GM12864 (cell line): ENCODE measurements around the gene KCNN3.

ENCODE experiments used
- DNase-seq: peaks from one replicate; pipeline ENCODE4 v3.0.0-alpha.2; 2011; ENCODE audit warnings: low read depth
- H3K4me3 ChIP-seq: 2 replicates; pipeline ENCODE4 v1.5.1; 2011; ENCODE audit warnings: mild to moderate bottlenecking, low read depth, low read length, control low read depth
- TF ChIP-seq, protein P1 (sequence below): IDR thresholded peaks from 2 replicates; pipeline ENCODE4 v1.5.1; 2011; ENCODE audit warnings: low read depth, mild to moderate bottlenecking, moderate library complexity, low read length, control low read depth, inconsistent platforms; ENCODE audit errors: missing control alignments

KCNN3 gene

GRCh38 chr1:154806333-154806732 is 63.7 kb downstream of the KCNN3 start:
- TF ChIP-seq, protein P1, sequence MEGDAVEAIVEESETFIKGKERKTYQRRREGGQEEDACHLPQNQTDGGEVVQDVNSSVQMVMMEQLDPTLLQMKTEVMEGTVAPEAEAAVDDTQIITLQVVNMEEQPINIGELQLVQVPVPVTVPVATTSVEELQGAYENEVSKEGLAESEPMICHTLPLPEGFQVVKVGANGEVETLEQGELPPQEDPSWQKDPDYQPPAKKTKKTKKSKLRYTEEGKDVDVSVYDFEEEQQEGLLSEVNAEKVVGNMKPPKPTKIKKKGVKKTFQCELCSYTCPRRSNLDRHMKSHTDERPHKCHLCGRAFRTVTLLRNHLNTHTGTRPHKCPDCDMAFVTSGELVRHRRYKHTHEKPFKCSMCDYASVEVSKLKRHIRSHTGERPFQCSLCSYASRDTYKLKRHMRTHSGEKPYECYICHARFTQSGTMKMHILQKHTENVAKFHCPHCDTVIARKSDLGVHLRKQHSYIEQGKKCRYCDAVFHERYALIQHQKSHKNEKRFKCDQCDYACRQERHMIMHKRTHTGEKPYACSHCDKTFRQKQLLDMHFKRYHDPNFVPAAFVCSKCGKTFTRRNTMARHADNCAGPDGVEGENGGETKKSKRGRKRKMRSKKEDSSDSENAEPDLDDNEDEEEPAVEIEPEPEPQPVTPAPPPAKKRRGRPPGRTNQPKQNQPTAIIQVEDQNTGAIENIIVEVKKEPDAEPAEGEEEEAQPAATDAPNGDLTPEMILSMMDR = no peak
- DNase-seq = no peak
- no peak overlapping the region for H3K4me3 ChIP-seq

DNA sequence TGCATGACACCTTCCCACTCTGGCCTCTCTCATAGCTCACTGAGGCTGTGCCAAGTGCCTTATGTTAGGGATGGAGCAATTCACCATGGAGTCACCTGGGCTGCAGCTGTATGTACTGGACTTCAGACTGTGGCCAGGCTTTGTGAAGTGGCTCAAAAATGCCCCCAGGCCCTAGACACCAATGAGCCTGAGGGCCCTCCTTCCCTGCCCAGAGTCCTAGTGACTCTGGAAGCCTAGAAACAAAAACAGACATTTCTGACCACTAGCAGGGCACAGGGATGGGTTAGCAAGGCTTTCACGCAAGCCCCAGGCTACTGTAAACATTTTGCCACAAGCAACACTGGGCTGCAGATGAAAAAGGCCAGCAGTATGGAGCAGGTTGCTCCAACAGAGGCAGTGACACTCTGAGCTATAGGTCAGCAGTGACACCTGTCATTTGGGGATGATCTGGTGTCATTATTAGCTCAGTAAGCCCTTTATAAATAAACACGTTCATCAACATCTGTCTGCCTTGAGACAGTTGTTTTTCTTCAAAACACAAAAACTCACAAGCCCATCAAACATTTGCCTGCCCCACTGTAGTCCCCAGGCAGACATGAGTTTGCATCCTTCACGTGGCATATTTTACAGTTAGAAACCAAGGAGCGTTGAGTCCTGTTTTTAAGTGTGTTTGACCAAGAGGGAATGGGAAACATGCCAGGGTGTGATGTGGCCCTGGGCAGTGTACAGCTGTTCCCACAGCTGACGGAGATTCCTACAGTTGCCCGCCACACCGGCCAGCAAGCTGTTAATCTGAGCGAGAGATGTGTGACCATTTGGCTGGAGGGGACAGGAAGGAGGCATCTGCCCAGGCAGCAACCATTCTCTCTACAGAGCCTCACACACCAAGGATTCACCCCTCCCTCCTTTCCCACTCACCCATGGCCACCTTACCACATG is 66.8 kb downstream of the KCNN3 start:
- TF ChIP-seq, protein P1 = no peak
- DNase-seq = no peak
- H3K4me3 ChIP-seq = no peak overlapping the region

DNA sequence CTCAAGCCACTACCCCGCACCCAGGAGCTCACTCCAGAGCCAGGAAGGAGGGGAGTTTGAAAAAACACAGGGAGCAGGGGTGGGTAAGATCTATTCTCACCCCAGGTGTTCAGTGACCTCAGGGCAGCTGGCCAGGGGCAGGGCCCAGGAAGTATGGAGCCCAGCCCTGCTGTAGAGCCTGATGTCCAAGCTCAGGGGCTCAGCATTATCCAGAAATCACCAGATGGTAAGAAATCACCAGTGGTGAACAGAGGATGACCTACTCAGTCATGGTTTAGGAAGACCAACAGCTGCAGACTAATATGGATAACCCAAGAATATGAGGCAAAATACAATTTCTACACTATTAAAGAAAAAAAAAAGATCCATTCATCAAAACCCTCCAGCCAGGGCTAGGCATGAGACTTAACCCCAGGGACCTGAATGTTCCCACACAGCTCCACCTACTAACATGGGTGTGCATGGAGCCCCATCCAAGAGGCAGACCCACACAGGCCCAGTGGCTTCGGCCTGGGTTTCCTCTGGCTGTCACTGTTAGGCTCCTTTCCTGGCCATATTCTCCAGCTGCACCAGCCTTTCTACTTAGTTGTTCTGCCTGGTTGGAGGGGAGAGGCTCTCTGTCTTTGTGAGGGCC is 67.6 kb downstream of the KCNN3 start:
- DNase-seq = no peak
- TF ChIP-seq, protein P1 = no peak
- H3K4me3 ChIP-seq = no peak overlapping the region

DNA sequence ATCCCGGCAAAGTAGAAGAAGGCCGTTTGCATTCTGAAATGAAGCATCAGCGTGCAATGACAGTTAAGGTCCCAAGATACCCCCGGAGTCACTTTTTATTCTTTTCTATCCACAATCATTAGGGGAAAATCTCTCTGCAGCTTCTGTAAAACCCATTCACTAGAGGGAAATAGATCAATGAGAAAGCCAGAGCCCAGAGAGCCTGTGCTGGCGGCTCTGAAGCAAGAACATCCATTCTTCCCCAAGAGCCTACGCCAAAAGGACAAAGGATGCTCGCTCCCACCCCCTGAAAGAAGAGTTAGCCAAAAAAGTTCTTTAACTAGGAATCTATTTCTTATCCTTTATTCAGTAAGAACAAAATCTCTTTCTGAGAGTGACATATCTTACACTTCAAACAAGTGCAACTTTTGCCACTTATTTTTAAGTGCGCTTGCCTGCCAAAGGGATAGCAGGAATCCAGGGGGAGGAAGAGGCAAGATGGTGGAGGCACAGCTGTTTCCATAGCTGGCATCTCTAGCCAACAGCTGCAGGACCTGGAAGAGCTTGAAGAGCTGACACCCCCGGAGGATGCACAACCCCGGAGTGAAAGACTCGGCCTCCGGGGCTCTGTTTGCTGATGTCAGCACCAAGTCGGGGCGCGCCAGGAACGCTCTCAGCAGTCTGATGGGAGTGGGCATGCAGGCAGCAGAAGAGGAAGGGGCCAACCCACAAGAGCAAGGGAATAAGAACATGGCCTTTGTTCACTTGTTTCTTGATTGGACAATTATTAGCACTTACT is 68.7 kb downstream of the KCNN3 start:
- DNase-seq = no peak
- TF ChIP-seq, protein P1 = no peak
- no peak overlapping the region for H3K4me3 ChIP-seq

DNA sequence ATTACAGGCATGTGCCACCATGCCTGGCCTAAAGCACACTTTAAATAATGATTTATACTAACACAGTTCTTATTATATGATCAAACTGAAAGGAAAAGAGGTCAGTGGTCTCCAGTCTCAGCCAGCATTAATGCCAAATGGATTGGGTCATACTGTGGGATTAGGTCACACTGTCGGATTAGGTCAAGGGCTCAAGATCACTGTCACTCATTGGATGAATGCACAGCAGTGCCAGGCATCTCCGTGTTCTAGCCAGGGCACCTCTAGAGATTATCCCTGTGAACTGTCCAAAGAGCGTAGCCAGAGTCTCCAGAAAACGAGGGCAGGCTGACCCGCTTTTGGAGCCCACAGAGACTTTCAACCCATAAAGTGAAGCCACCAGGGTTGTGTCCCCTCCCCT is 70.9 kb downstream of the KCNN3 start:
- DNase-seq = no peak
- no peak overlapping the region for H3K4me3 ChIP-seq
- TF ChIP-seq, protein P1 = no peak

- DNase-seq = no peak
- TF ChIP-seq, protein P1 = no peak
Observed at GRCh38 chr1:154798645-154799044, 71.4 kb downstream of the KCNN3 start.

More at GRCh38 chr1:154798645-154799044, 71.4 kb downstream of the KCNN3 start:
- no peak overlapping the region for H3K4me3 ChIP-seq
